ENCODE measurements around the gene ZBTB47. TPM values are rescaled to one million over a fixed set of nuclear protein-coding genes. Genes with fewer than 3 reads are reported as not detected.

The ZBTB47 gene
- total RNA-seq, 4 donors from 2014 or later, result 5.0 to 34.3 (median 10.3) TPM

DNA sequence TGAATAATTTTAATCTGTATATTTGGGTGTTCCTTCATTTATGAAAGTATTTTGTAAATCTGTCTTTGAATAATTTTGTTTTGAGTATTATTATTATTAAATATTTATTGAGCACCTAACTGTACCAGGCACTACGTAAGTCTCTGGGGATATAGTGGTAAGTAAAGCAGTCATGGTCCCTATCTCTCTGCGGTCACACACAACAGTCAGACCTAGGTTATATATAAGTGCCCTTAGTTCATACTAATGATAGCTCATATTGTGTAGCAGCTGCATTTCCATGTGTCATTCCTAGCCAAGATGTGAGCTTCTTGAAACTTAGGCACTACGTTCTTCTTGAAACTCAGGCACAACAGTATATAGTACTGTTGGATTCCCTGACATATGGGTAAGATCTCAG, 40.6 kb upstream of the ZBTB47 start:
- H3K27me3 ChIP-seq, result no peaks in the 10 kb centered on the region
- H3K36me3 ChIP-seq, result peaks cover 0 to 23% (median 0%) of the 10 kb centered on the region in 3 donors
- peaks cover 7 to 68% (median 17%) of the 10 kb centered on the region in 3 donors for H3K4me1 ChIP-seq
- TF ChIP-seq, protein P1, sequence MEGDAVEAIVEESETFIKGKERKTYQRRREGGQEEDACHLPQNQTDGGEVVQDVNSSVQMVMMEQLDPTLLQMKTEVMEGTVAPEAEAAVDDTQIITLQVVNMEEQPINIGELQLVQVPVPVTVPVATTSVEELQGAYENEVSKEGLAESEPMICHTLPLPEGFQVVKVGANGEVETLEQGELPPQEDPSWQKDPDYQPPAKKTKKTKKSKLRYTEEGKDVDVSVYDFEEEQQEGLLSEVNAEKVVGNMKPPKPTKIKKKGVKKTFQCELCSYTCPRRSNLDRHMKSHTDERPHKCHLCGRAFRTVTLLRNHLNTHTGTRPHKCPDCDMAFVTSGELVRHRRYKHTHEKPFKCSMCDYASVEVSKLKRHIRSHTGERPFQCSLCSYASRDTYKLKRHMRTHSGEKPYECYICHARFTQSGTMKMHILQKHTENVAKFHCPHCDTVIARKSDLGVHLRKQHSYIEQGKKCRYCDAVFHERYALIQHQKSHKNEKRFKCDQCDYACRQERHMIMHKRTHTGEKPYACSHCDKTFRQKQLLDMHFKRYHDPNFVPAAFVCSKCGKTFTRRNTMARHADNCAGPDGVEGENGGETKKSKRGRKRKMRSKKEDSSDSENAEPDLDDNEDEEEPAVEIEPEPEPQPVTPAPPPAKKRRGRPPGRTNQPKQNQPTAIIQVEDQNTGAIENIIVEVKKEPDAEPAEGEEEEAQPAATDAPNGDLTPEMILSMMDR (IDR thresholded peaks at IDR 0.05), result no peak
- TF ChIP-seq POLR2A (IDR thresholded peaks at IDR 0.05), result no peak
- no peaks in the 10 kb centered on the region for H3K9me3 ChIP-seq
- 86 to 90% methylated on average over 3 of the region's 3 CpGs for WGBS, 2 donors
- no peak for DNase-seq
- H3K27ac ChIP-seq, result peak overlapping the region in 2 of 4 donors; percentile 66 to 68
- H3K4me3 ChIP-seq, result no peak overlapping the region
- intact Hi-C loops (cut with DNase I), result no loop called here

DNA sequence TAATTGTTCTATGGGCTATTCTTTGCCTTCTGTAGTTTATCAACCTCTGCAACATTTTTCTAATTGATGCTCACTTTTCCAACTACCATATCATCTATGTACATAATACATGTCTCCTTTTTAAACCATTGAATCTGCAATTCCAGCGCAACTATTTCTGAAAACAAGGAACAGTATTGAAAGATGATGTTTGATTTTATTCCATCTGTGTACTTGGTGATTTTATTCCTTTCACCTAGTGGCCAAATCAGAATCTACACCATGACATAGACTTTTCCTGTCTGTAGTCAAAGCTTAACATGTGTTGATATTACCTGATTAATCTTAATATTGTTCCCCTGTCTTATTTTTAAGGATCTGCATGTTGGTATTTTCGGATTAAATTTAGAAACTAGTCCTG, 40.0 kb upstream of the ZBTB47 start:
- no peak for DNase-seq
- TF ChIP-seq, protein P1 (IDR thresholded peaks at IDR 0.05), result peak in 3 of 6 experiments; percentile 43 to 57 (median 47)
- no peak for TF ChIP-seq POLR2A (IDR thresholded peaks at IDR 0.05)

DNA sequence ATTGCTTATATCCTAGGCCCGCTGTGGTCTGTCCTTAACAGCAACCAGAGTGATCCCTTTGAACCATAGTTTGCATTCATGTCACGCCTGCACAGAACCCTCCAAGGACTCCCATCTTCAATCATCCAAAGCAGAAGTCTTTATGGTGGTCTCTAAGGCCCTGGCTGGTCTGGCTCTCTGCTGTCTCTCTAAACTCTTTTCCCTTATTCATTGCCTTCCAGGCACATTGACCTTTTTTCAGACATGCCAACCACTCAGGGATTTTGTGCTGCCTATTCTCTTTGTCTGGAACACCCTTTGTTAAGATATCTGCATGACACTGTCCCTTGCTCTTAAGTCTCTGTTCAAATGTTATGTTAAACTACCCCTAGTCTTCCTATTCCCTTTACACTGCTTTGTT, 21.9 kb upstream of the ZBTB47 start:
- WGBS, 2 donors, result 91 to 100% methylated on average over 2 of the region's 2 CpGs
- intact Hi-C loops (cut with DNase I), result no loop called here

More for the DNA sequence above, 40.0 kb upstream of the ZBTB47 start:
- Histone ChIP-seq H3K27ac (peak overlapping the region in 2 of 4 donors; percentile 66 to 68), H3K36me3 (peaks cover 0 to 28% (median 0%) of the 10 kb centered on the region in 3 donors), H3K4me3 (no peak overlapping the region), H3K27me3 (no peaks in the 10 kb centered on the region), H3K9me3 (no peaks in the 10 kb centered on the region), H3K4me1 (peaks cover 5 to 62% (median 14%) of the 10 kb centered on the region in 3 donors)
- whole genome bisulfite sequencing, 2 donors, result 79% methylated on average over 2 of the region's 2 CpGs
- intact Hi-C loops (cut with DNase I), result no loop called here

DNA sequence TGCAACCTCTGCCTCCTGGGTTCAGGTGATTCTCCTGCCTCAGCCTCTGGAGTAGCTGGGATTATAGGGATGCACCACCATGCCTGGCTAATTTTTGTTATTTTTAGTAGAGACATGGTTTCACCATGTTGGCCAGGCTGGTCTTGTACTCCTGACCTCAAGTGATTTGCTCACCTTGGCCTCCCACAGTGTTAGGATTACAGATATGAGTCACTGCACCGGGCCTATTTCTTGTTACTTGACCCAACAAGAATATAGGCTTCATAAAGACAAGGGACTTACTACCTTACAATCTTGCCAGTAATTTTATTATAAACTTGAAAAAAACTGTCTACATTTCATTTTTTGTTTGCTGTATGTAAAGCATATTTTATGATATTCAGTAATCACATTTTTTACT, 21.4 kb upstream of the ZBTB47 start:
- WGBS, 2 donors, result 31 to 32% methylated on average over 1 of the region's 1 CpG
- no peak overlapping the region for H3K27ac ChIP-seq
- DNase-seq, result no peak
- peaks cover 2 to 98% (median 29%) of the 10 kb centered on the region in 3 donors for H3K36me3 ChIP-seq
- H3K27me3 ChIP-seq, result no peaks in the 10 kb centered on the region
- TF ChIP-seq, protein P1 (IDR thresholded peaks at IDR 0.05), result no peak
- TF ChIP-seq POLR2A (IDR thresholded peaks at IDR 0.05), result no peak
- H3K4me3 ChIP-seq, result no peak overlapping the region
- H3K9me3 ChIP-seq, result no peaks in the 10 kb centered on the region
- intact Hi-C loops (cut with DNase I), result no loop called here
- peaks cover 0 to 9% (median 0%) of the 10 kb centered on the region in 3 donors for H3K4me1 ChIP-seq

More for the DNA sequence above, 21.9 kb upstream of the ZBTB47 start:
- Histone ChIP-seq H3K27me3 (no peaks in the 10 kb centered on the region), H3K36me3 (peaks cover 0 to 95% (median 24%) of the 10 kb centered on the region in 3 donors), H3K9me3 (no peaks in the 10 kb centered on the region), H3K27ac (peak overlapping the region in 2 of 4 donors; percentile 3 to 29), H3K4me1 (peaks cover 0 to 9% (median 0%) of the 10 kb centered on the region in 3 donors), H3K4me3 (no peak overlapping the region)
- TF ChIP-seq POLR2A (IDR thresholded peaks at IDR 0.05), result no peak
- TF ChIP-seq, protein P1 (IDR thresholded peaks at IDR 0.05), result no peak
- DNase-seq, result no peak

DNA sequence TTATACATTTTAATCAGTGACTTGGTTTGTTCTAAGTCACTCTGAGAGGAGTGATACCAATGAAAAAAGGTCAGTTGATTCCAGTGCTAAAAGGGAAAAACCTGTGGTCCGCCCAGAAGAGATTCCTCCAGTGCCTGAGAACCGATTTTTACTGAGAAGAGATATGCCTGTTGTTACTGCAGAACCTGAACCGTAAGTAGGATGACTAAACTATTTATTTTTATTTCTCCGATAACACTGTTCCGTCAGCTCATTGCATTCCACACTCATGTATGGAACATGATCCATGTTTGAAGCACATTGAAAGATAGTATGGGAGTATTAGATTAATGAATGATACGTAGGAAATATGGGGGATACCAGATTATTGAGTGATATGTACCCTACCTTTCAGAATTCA, 20.0 kb upstream of the ZBTB47 start:
- TF ChIP-seq, protein P1 (IDR thresholded peaks at IDR 0.05), result no peak
- TF ChIP-seq POLR2A (IDR thresholded peaks at IDR 0.05), result no peak
- DNase-seq, result no peak
- H3K27ac ChIP-seq, result no peak overlapping the region
- peaks cover 15 to 99% (median 43%) of the 10 kb centered on the region in 3 donors for H3K36me3 ChIP-seq
- 90 to 95% methylated on average over 6 of the region's 6 CpGs for WGBS, 2 donors
- H3K4me1 ChIP-seq, result peaks cover 0 to 17% (median 0%) of the 10 kb centered on the region in 3 donors
- intact Hi-C loops (cut with DNase I), result no loop called here
- H3K27me3 ChIP-seq, result no peaks in the 10 kb centered on the region
- no peak overlapping the region for H3K4me3 ChIP-seq
- H3K9me3 ChIP-seq, result no peaks in the 10 kb centered on the region
